RWPE1 (cell line): ENCODE data around the gene NKIRAS1.

Experiments
- CTCF ChIA-PET: fragments of 350-600 bp; sonication (Branson Sonifier 250); formaldehyde crosslinking; extraction: SDS; loops from one replicate; lab custom pipeline; 2021; lab: Yijun Ruan, JAX
- POLR2A ChIA-PET: fragments of 400-600 bp; formaldehyde crosslinking; extraction: SDS; loops from one replicate; lab custom pipeline; 2020; ENCODE audit warnings: antibody characterized with exemption; ENCODE audit not compliant: low non-redundant PET; lab: Yijun Ruan, JAX
- DNase-seq: peaks from one replicate; pipeline ENCODE4 v3.0.0; 2012; ENCODE audit warnings: low spot score
- H3K27ac ChIP-seq: fragments of 450-650 bp; 2 replicates; pipeline ENCODE4 v1.5.1; 2017
- TF ChIP-seq, protein P1 (sequence below): fragments of 450-650 bp; conservative IDR thresholded peaks from 2 replicates; pipeline ENCODE4 v1.5.1; 2017; ENCODE audit warnings: low read depth, mild to moderate bottlenecking

Gene NKIRAS1

DNA sequence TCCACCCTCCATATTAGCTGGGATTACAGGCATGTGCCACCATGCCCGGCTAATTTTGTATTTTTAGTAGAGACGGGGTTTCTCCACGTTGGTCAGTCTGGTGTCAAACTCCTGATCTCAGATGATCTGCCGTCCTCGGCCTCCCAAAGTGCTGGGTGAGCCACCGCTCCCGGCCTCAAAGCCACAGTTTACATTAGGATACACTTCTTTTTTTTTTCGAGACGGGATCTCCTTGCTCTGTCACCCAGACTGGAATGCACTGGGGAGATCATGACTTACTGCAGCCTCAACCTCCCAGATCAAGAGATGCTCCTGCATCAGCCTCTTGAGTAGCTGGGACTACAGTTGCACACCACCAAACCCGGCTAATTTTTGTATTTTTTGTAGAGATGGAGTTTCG lies 25.8 kb upstream of the NKIRAS1 start:
- CTCF ChIA-PET = no interaction called here
- no peak overlapping the region for H3K27ac ChIP-seq
- TF ChIP-seq, protein P1, sequence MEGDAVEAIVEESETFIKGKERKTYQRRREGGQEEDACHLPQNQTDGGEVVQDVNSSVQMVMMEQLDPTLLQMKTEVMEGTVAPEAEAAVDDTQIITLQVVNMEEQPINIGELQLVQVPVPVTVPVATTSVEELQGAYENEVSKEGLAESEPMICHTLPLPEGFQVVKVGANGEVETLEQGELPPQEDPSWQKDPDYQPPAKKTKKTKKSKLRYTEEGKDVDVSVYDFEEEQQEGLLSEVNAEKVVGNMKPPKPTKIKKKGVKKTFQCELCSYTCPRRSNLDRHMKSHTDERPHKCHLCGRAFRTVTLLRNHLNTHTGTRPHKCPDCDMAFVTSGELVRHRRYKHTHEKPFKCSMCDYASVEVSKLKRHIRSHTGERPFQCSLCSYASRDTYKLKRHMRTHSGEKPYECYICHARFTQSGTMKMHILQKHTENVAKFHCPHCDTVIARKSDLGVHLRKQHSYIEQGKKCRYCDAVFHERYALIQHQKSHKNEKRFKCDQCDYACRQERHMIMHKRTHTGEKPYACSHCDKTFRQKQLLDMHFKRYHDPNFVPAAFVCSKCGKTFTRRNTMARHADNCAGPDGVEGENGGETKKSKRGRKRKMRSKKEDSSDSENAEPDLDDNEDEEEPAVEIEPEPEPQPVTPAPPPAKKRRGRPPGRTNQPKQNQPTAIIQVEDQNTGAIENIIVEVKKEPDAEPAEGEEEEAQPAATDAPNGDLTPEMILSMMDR = no peak
- POLR2A ChIA-PET = no interaction called here
- DNase-seq = no peak

GRCh38 chr3:23941440-23941839 lies 24.6 kb upstream of the NKIRAS1 start:
- DNase-seq = no peak
- POLR2A ChIA-PET = no interaction called here
- CTCF ChIA-PET = no interaction called here
- no peak overlapping the region for H3K27ac ChIP-seq
- TF ChIP-seq, protein P1 = no peak

- ChIA-PET CTCF (no interaction called here), POLR2A (no interaction called here)
- TF ChIP-seq, protein P1 = no peak
- DNase-seq = no peak
- H3K27ac ChIP-seq = no peak overlapping the region
Observed at GRCh38 chr3:23940775-23941174, 24.0 kb upstream of the NKIRAS1 start.

DNA sequence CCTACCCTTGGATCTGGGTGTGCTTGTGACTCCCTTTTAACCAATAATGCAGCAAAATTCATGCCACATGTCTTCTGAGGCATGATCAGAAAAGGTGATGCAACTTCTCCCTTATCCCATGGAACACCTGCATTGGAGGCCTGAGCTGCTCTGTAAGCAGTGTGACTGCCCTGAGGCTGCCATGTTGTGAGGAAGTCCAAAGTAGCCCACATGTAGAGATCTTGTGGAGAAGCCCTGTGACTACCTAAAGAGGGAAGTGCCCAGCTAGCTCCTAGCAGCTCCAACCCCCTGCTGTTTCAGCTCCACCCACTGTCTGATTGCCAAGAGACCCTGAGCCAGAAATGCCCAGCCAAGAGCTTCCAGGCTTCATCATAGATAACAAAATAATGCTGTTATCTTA lies 21.9 kb upstream of the NKIRAS1 start:
- DNase-seq = no peak
- POLR2A ChIA-PET = no interaction called here
- TF ChIP-seq, protein P1 = no peak
- H3K27ac ChIP-seq = no peak overlapping the region
- CTCF ChIA-PET = no interaction called here

GRCh38 chr3:23937296-23937695 lies 20.5 kb upstream of the NKIRAS1 start:
- no peak overlapping the region for H3K27ac ChIP-seq
- no peak for DNase-seq
- POLR2A ChIA-PET = no interaction called here
- TF ChIP-seq, protein P1 = no peak
- CTCF ChIA-PET = no interaction called here

DNA sequence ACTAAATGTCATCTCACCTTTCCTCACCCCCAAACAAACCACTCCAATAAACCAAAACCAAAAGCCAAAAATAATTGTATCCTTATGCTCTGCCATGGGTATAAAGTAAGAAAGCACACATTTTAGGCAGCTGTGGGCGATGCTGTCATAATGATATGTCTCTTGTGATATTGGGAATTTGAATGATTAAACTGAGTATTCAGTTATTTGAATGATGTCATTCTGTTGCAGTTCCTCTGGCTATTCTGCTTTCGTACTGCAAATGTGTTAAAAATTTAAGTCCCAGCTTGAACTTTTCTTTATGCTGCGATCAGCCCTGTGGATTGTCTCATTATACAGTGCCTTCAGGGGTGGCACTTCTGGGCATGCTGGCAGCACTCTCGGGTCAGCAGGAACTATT lies 17.5 kb upstream of the NKIRAS1 start:
- TF ChIP-seq, protein P1 = no peak
- no peak overlapping the region for H3K27ac ChIP-seq
- ChIA-PET CTCF (no interaction called here), POLR2A (no interaction called here)
- DNase-seq = no peak

GRCh38 chr3:23932571-23932970 lies 15.8 kb upstream of the NKIRAS1 start:
- no peak overlapping the region for H3K27ac ChIP-seq
- TF ChIP-seq, protein P1 = no peak
- ChIA-PET CTCF (no interaction called here), POLR2A (no interaction called here)
- no peak for DNase-seq
